Umbilical cord (tissue), 2 donors: ENCODE measurements around the gene OLFM3. TPM values are rescaled to one million over a fixed set of nuclear protein-coding genes. Genes with fewer than 3 reads are reported as not detected.

Source experiments
- DNase-seq: peaks from one replicate; pipeline ENCODE4 v3.0.0-alpha.2; 2015; ENCODE audit warnings: low spot score
- total RNA-seq: library from RNA; depleted of rRNA; stranded (reverse); fragments of >200 nt; gene quantifications from one replicate; pipeline ENCODE4 v1.2.3, GENCODE V29; 2014; ENCODE audit warnings: low replicate concordance; ENCODE audit not compliant: insufficient read depth

Gene OLFM3
- total RNA-seq, 1 donor from 2014 or later, result 5.1 TPM

DNA sequence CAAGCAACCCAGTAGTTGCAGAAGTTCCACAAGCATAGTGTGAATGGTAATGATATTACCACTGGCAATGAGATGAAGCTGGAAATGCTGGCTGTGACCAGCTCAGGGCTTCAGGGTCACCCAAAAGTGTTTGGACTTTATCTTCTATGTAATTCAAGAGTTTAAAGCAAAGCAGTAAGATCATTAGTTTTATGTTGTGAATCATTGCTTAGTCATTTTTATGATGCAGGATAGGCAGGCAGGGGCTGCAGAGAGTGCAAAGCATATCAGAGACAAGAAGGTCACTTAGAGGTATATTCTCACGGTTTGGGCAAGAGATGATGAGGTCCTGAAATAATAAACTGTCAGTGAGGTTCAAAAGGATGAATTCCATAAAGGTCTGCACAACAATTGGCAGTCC, 147.4 kb downstream of the OLFM3 start:
- peak; percentile 19 for DNase-seq

DNA sequence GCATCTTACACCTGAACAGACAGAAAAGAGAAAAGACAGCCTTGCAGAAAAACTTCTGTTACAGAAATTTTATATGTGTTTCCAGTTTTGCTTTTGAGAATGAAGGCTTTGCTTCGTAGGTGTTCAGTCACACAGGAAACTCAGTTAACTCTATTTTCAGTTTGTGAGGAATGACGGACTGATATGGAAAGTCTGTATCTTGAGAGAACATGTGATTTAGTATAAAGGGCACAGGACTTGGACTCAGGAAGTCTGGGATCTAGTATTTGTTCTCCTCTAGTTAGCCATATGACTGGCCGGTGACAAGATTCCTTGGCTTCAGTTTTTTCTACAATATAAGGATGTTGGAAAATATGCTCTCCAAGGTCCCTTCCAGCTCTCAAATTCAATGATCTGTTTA, 149.1 kb downstream of the OLFM3 start:
- no peak for DNase-seq

DNA sequence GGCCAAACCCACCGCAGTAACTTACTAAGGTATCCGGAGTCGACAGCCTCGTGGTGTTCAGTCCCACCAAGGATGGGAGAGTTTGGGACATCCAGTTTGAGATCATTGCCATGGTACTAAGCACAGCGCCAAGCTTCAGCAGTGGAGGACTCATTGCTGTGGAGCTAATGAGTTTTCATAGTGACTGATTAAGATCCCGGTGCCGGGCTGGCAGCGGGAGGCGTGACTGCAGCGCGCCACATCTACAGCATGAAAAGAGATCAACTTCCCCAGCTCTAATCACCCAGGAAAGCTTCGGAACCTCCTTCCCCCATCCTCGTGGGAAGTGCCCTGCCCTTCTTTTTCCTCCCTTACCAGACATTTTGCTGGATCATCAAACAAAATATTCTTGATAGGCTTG, 149.9 kb downstream of the OLFM3 start:
- peak; percentile 10 for DNase-seq

- DNase-seq, result no peak
These were observed 153.6 kb downstream of the OLFM3 start for GRCh38 chr1:101843160-101843559.

DNA sequence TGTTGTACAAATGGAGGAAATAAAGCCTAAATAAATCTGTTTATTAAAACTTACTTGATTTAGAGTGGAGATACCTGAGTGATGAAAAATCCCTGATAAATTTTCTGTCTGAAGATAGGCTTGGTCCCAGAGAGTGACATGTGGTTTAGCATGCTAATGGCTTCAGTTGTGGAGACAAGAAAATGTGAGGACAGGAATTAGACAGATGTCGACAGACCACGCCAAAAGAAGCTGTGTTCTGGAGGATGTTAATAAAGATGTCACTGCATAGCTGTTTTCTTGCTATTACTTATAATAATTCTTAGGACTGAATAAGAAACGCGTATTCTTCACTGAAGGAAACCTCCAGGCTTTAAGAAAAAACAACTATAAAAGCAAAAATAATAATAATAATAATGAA, 154.9 kb downstream of the OLFM3 start:
- DNase-seq, result no peak

DNA sequence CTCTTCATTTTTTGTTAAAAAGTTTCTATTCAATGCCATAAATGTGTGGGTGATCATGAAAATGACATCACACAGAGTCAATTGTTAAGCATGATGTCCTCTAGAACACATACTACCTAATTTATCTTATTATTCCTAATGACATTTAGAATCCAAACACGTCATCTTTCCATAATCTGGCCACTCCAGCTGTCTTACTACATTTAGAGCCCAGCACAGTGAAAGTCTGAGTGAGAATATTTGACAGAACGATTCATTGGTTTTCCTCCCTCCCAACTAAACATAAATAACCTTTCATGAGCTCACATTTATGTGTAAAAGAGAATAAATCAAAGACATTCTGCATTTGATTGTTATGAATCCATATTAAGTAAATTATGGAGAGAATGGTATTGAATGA, 160.7 kb downstream of the OLFM3 start:
- DNase-seq, result no peak

GRCh38 chr1:101833312-101833711, 163.4 kb downstream of the OLFM3 start:
- DNase-seq, result no peak

DNA sequence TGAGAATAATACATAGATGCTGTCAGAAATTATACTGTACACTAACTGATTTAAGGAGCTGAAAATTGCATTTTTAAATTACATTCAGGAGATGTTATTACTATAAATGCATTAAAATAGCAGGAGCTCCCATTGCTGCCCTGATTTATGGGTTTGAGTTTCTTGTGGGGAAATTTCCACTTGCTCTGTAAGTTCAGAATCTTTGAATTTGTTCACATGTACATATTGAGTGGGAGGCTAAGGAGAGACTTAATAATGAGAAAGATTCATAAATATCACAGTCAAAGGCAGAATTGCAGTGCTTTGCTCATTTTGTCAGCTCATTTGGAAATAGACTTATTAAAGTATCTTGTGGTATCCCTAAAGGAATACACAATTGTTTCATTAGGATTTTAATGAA, 170.3 kb downstream of the OLFM3 start:
- no peak for DNase-seq

- DNase-seq, result peak; percentile 65
These were observed 176.7 kb downstream of the OLFM3 start for GRCh38 chr1:101820071-101820470.

GRCh38 chr1:101816262-101816661, 180.5 kb downstream of the OLFM3 start:
- no peak for DNase-seq

GRCh38 chr1:101798417-101798816, 198.3 kb downstream of the OLFM3 start:
- DNase-seq, result peak; percentile 81

GRCh38 chr1:101797722-101798121, 199.0 kb downstream of the OLFM3 start:
- no peak for DNase-seq

DNA sequence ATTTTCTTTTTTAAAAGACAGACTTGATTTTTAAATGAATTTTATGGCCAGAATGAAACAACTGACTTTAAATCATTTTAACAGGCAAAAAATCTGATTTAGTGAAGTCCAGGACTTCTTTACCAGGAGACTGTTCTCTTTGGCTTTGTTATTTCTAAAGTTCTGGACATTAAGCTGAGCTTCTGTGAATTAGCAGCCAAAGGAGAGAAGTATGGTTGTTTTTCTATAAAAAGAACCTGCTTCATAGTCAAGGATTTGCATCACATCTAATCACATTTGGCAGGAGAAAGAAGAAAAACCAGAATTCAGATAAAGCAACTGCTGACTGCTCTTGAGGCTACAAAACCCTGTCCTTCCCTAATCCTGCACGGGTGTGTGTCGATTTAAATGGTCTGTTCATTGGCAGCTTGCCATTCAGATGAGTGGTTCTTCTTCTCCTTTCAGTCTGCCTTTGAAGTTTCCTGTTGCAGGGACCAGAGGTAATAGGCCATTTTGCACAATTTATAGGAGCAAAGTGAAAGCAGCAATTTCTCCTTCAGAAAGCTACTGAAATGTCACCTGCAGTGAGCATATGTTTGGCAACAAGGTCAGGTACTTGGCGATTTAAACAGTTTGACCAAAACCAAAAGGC, 215.4 kb downstream of the OLFM3 start:
- peak; percentile 98 for DNase-seq

DNA sequence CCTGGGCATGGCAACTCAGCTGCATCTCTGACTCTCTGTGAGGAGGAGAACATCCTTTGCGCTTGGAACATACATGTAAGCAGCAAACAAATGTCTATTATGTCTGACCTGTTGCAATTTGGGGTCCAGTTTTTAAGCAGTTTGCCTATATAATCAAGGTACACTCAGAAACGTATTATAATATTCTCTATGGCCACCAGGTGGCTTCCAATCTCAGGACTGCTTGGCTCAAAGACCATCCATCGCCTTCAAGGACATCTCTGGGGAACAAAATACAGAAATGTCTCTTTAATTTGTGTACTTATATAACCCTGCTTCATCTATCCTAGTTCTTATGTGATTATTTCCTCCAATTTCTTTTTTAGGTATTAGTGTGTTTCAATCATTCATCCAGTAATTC, 227.2 kb downstream of the OLFM3 start:
- DNase-seq, result no peak

DNA sequence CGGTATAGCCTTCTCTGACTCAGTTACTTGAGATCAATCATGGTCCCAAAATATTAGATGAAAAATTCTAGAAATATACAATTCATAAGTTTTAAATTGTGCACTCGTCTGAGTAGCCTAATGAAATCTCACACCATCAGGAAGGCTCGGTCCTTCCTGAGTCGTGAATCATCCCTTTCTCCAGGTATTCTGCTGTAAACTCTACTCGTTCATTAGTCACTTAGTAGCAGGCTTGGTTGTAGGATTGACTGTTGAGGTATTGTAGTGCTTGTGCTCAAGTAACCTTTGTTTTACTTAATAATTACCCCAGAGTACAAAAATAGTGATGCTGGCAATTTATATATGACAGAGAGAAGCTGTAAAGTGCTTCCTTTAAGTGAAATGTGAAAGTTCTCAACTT, 238.7 kb downstream of the OLFM3 start:
- DNase-seq, result no peak

- no peak for DNase-seq
These were observed 240.3 kb downstream of the OLFM3 start for GRCh38 chr1:101756411-101756810.
